Transverse colon (tissue), 4 donors: ENCODE results near the gene AKR1A1.

Source experiments
- CTCF ChIP-seq, 5 experiments: fragments of 200-600 bp in 3 of 5; fragments of 450-650 bp in 2 of 5; sonication (generic) in 3 of 5; IDR thresholded peaks; 1 replicate in 2 of 5; 2 replicates in 3 of 5; pipeline ENCODE4 v1.5.1; 2016 to 2017; ENCODE audit warnings: antibody characterized with exemption in 5 of 5, inconsistent platforms in 3 of 5, mild to moderate bottlenecking in 2 of 5, moderate library complexity in 1 of 5
- EP300 ChIP-seq: sonication (generic); formaldehyde crosslinking; IDR thresholded peaks from one replicate; pipeline ENCODE4 v1.6.1; 2017; ENCODE audit warnings: antibody characterized with exemption, low read depth
- POLR2A ChIP-seq: fragments of 450-650 bp; IDR thresholded peaks from one replicate; pipeline ENCODE4 v1.6.1; 2016; ENCODE audit warnings: antibody characterized with exemption, mild to moderate bottlenecking, moderate library complexity
- POLR2AphosphoS5 ChIP-seq, 3 donors: sonication (generic); formaldehyde crosslinking; IDR thresholded peaks; one replicate each; pipeline ENCODE4 v1.6.1; 2016; ENCODE audit warnings: antibody characterized with exemption in 3 of 3

GRCh38 chr1:45516465-45516864 is 34.2 kb upstream of the AKR1A1 start:
- TF ChIP-seq CTCF (IDR thresholded peaks at IDR 0.05), result no peak
- TF ChIP-seq POLR2AphosphoS5 (IDR thresholded peaks at IDR 0.05), result no peak
- no peak for TF ChIP-seq POLR2A
- no peak for TF ChIP-seq EP300
